ENCODE measurements around the gene TIAM1.

The TIAM1 gene, protein sequence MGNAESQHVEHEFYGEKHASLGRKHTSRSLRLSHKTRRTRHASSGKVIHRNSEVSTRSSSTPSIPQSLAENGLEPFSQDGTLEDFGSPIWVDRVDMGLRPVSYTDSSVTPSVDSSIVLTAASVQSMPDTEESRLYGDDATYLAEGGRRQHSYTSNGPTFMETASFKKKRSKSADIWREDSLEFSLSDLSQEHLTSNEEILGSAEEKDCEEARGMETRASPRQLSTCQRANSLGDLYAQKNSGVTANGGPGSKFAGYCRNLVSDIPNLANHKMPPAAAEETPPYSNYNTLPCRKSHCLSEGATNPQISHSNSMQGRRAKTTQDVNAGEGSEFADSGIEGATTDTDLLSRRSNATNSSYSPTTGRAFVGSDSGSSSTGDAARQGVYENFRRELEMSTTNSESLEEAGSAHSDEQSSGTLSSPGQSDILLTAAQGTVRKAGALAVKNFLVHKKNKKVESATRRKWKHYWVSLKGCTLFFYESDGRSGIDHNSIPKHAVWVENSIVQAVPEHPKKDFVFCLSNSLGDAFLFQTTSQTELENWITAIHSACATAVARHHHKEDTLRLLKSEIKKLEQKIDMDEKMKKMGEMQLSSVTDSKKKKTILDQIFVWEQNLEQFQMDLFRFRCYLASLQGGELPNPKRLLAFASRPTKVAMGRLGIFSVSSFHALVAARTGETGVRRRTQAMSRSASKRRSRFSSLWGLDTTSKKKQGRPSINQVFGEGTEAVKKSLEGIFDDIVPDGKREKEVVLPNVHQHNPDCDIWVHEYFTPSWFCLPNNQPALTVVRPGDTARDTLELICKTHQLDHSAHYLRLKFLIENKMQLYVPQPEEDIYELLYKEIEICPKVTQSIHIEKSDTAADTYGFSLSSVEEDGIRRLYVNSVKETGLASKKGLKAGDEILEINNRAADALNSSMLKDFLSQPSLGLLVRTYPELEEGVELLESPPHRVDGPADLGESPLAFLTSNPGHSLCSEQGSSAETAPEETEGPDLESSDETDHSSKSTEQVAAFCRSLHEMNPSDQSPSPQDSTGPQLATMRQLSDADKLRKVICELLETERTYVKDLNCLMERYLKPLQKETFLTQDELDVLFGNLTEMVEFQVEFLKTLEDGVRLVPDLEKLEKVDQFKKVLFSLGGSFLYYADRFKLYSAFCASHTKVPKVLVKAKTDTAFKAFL (N-terminal part only)

DNA sequence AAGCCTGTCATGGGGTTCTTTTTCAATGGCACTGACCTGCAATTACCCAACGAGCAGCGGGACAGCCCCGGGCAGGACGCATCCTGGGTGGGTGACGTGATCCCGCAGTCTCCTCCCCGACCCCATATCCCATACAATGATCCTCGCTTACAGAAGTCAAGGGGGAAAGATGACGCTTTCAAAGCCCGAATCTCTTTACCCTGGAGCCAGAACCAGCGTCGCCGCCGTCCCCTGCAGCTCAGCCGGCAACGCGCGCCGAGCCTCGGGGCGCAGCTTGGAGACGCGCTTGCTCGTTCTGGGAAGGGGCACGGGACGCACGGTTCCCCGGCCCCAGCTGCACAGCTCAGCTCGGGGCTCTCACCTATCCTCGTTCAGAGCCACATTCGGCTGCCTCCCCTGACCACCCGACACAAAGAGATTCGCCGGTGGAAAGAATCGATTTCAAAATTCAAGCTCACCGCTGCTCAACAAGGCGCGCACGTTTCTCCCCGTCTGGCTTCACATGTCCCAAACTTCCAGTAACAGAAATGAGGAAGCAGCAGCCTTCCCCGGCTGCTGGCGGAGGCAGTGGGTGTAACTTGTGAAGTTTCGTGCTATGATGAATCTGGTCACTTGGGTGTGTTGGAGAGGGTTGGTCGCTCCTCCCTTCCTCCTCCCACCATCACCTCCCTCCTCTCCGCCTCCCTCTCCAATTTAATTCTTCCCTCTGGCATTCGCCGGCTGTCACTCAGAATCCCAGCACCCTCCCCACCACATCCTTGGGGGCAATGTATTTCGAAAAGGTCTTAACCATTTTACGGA is at the start of gene TIAM1:
Gene TIAM1 (minus strand): TSS at position 582 of the 801 bp plus-strand sequence. CDS start 77,289 bp downstream, outside the sequence.
- no peak for DNase-seq (ENCODE audit: low read depth in 2 of 2)

GRCh38 chr21:31387560-31388186 is 43.6 kb upstream of the TIAM1 start:
- no peak for DNase-seq (ENCODE audit: low read depth in 2 of 2)

- DNase-seq (ENCODE audit: low read depth in 2 of 2) = no peak
Measured at GRCh38 chr21:31386006-31386405, 41.9 kb upstream of the TIAM1 start.

- no peak for DNase-seq (ENCODE audit: low read depth in 2 of 2)
Measured at GRCh38 chr21:31383770-31384169, 39.7 kb upstream of the TIAM1 start.

- no peak for DNase-seq (ENCODE audit: low read depth in 2 of 2)
Measured at GRCh38 chr21:31382060-31382459, 38.0 kb upstream of the TIAM1 start.

DNA sequence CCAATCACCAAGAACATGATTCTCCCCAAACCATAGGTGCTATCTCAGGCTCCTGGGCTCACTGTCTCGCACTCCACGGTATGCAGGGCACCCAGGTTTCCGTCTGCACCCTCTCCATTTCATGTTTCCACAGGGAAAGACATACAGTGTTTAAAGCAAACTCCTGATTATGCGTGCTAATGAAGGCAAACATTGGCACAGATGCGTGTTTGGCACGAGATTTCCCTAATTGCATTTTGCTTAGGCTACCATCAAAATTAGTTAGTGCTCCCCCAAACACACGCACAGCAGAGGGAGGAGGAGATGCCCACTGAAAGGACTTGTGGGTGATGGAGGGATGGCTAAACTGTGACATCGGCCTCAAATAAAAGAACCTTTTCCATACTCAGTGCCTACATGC is 32.2 kb upstream of the TIAM1 start:
- no peak for DNase-seq (ENCODE audit: low read depth in 2 of 2)

- no peak for DNase-seq (ENCODE audit: low read depth in 2 of 2)
Measured at GRCh38 chr21:31374395-31374794, 30.3 kb upstream of the TIAM1 start.

DNA sequence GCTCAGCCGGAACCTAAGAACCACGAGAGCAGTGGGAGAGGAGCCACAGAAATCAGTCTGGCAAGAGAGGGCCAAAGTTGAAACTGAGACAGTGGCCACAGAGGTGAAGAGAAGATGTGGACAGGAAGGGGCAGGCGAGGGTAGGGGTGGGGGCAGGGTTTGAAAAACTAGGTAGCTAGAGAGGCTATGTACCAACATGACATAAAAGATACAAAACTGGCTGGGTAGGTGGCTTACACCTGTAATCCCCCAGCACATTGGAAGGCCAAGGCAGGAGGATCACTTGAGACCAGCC is 28.4 kb upstream of the TIAM1 start:
- no peak for DNase-seq (ENCODE audit: low read depth in 2 of 2)

DNA sequence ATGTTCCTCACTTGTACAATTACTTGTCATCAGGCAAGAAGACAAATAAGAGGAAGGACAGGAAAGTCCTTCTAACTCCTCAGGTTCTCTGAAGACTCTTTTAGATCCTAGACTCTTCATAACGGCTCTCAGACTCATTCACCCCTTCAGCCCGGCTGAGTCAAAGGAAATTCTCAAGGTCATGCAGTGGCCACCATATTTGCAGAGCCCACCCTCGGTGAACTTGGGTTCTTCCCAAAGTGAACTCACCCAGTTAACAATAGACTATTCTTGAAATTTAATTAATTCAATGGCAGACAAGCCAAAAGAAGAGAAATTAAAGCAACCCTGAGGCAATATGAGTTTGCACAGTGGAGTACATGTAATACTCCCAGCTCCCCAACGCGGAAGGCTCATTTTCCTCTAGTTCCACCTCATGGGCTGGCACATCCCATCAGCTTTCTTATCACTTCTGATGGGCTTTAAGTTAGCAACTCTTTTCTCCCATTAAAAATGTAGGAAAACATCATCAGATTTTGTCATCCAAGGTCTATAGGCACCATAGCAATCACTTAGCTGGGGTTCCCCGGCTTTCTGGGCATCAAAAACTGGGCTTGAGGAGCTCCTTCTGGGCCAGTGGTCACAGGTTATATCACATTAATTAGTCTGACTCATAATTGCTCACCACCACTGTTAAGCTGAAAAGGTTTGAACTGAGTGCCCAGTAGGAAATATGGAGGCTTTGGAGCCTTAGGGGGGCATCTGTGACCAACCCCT is 27.8 kb upstream of the TIAM1 start:
- no peak for DNase-seq (ENCODE audit: low read depth in 2 of 2)

GRCh38 chr21:31370893-31371544 is 27.0 kb upstream of the TIAM1 start:
- DNase-seq (ENCODE audit: low read depth in 2 of 2) = no peak

DNA sequence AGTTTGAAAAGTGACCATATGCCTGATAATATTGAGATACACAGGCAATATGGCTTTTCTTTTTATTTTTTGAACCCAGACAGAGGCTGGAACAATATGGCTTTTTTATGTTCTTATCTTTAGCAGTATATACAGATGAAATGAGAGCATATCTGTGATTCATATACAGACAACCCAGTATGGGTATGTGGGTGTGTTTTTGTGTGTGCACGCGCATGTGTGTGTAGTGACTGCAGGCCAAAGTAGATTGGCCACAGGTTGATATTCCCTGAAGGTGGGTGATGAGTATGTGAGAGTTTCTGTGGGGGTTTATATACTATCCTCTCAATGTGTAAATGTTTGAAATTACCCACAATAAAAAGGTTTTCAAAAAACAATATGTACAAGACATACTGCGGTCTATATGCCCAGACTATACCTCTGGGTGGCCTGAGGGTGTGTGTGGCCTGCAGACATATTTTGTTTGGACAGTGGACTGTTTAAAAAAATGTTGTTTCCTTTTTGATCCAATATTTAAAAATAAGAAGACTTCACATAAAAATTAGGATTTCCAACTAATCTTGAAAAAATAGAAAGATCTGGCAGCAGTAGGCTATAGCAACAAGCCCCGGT is 26.3 kb upstream of the TIAM1 start:
- DNase-seq (ENCODE audit: low read depth in 2 of 2) = no peak

- DNase-seq (ENCODE audit: low read depth in 2 of 2) = no peak
Measured at GRCh38 chr21:31368361-31368760, 24.3 kb upstream of the TIAM1 start.

DNA sequence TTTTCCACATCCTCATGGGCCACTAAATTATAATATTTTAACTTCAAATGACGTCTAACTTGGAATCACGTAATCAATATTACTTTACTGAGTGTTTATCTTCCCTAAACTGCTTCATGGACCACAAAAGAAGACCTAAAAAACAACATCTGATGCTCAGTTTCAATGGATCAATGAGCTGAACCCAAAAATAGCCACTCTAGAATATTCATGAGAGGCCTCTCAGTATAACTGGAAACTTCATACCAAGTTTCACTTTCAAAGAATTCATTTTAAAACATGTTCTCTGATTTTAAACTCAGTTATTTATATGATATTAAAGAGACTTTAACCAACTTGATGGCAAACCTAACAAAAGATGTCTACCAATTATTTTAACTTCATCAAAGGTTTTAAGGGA is 23.7 kb upstream of the TIAM1 start:
- DNase-seq (ENCODE audit: low read depth in 2 of 2) = no peak

DNA sequence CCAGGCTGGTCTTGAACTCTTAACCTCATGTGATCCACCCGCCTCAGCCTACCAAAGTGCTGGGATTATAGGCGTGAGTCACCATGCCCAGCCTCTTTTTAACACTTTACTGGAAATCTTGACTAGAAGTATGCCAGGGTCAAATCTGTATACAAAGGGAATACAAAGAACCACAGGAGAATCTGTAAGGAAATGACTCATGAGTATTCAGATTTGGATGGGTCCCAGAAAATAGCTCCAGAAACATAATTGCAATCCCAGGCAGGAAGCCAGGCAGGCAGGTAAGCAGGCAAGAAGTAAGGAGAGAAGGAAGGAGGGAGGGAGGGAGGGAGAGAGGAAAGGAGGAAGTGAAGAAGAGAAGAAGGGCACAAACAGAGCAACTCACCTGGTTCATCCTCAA is 22.8 kb upstream of the TIAM1 start:
- no peak for DNase-seq (ENCODE audit: low read depth in 2 of 2)

GRCh38 chr21:31364253-31364945 is 20.3 kb upstream of the TIAM1 start:
- DNase-seq (ENCODE audit: low read depth in 2 of 2) = no peak

GRCh38 chr21:31363720-31364119 is 19.7 kb upstream of the TIAM1 start:
- DNase-seq (ENCODE audit: low read depth in 2 of 2) = no peak

- DNase-seq (ENCODE audit: low read depth in 2 of 2) = no peak
Measured at GRCh38 chr21:31360717-31361116, 16.7 kb upstream of the TIAM1 start.

DNA sequence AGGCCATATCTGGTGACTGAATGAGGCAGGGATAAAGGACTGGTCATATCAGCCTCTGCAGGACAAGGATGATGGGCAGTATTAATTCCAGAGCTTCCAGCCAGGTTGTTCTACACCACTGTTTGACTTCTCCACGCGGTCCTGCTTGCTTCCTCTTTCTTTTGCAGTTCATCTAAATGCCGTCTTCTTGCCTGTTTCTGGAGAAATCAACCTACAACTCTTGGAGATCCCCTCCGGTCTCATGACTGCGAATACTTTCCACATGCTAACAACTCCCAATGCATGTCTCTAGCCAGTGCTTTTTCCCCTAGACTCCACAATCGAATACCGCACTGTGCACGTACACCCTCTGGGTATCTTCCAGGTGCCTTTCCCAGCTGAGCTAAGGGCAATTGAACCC is 14.1 kb upstream of the TIAM1 start:
- no peak for DNase-seq (ENCODE audit: low read depth in 2 of 2)

DNA sequence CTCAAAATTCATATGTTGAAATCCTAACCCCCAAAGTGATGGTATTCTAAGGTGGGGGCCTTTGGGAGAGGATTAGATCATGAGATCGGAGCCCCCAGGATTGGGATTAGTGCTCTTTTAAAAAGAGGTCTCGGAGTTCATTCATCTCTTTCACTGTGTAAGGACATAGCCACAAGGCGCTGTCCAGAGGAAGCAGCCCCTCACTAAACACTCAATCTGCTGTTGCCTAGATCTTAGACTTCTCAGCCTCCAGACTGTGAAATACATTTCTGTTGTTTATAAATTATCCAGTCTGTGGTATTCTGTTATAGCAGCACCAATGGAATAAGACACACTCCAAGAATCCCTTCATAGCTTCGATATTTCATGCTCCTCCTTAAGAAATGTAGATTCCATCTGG is 12.4 kb upstream of the TIAM1 start:
- DNase-seq (ENCODE audit: low read depth in 2 of 2) = no peak
